NOMO-1 treated with dmso at 0.1 percent for 144 hours (cell line): ENCODE data around the gene PTPN6.

Source experiments
- DNase-seq: peaks from one replicate; lab custom pipeline; 2025; ENCODE audit not compliant: unreplicated experiment; lab: John Stamatoyannopoulos, UW

PTPN6 gene

DNA sequence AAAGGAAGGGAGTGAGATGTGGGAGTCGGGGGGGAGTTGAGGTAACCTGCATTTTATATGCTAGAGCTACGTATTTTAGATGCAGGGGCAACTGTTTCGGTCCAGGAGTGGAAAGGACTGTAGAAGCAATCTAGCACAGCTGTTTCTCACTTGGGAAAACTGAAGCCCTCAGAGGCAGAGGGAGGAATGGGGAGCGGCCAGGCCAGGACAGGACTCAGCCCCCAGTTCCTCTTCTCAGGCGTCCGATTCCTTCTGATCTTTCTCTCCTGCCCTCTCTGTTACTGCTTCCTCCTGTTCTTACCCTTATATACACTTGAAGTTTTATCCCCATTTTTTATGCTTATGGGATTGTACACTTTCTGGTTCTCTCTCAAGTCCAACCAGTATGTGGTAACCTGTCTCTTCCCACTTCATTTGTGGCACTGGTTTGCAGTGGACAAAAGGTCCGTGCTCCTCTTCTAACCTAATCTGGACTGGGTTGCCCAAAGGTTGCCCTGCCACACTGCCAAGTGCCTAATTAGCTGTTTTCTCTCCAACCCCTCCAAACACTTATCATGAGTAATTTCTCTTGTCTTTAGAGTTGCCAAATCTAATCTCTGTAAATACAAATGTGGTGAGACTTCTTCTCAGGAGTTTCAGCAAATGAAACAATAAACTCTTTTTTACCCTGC, 50.9 kb downstream of the PTPN6 start:
- DNase-seq: no peak

DNA sequence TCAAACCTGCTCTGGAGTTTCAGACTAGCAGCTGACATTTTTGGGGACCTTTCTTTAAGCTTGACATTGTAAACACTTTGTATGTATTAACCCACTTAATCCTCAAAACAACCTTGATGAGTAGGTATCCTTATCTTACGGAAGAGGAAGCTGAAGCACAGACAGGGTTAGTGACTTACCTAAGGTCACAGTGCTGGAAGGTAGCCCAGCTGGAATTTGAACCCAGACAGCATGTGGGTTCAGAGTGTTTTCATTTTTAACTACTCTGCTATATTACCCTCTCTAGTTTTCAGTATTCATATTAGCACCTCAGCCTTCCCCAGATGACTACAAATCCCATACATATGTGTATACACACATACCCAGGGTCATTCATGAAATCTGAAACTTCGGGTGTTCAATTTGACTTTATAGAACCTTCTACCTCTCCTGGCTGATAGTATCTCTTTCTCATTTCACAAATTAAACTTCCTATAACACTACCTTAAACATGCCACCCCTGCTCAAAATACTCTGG, 53.2 kb downstream of the PTPN6 start:
- DNase-seq: no peak

DNA sequence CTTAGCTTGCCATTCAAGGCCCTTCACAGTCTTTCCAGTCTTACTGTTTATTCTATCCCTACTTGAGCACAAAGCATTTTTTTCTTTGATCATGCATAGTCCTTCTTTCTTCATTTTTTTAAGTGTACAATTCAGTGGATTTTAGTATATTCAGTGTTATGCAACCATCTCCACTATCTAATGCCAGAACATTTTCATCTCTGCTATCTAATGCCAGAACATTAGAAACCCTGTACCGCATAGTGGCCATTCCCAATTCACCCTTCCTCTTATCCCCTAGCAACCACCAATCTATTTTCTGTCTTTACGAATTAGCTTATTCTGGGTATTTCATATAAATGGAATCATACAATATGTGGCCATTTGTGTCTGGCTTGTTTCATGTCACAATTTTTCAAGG, 53.7 kb downstream of the PTPN6 start:
- DNase-seq: no peak

DNA sequence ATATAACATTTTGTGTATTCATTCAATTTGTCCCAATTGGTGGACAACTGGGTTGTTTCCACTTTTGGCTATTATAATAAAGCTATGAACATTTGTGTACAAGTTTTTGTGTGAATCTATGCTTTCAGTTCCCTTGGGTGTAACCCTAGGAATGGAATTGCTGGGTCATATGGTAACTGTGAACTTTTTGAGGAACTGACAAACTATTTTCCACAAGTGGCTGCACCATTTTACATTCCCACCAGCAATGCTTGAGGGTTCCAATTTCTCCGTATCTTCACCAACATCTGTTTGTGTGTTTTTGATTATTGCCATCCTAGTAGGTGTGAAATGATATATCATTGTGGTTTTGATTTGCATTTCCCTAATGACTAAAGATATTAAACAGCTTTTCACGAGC, 54.2 kb downstream of the PTPN6 start:
- DNase-seq: no peak

DNA sequence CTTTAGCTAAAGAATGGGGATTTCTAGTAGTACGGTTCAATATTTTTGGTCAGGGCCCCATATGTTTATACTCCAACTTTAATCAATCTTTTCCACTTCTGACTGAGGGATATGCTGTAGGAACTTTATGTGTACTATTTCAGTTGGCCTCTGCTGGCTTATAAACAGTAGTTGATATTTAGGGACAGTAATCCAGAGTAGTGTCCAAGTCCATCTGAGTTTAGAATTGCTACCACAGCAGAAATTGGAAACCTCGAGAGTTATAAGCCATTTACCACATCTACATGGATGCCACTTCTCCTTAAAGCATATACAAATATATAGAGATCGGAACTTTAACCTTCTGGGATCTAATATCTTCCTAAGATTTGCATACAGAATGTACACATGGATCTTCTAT, 55.5 kb downstream of the PTPN6 start:
- DNase-seq: no peak

DNA sequence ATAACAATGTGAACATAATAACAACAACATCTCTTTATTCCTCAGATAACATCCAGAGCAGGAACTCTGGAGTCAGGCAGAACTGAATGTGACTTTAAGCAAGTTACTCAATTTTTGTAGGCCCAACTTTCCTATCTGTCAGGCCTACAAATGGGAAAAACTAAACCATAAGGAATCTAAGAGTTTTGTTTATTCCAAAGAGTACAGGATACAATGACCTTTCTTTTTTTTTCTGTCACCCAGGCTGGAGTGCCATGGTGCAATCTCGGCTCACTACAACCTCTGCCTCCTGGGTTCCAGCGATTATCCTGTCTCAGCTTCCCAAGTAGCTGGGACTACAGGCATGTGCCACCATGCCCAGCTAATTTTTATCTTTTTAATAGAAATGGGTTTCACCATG, 57.7 kb downstream of the PTPN6 start:
- DNase-seq: no peak

DNA sequence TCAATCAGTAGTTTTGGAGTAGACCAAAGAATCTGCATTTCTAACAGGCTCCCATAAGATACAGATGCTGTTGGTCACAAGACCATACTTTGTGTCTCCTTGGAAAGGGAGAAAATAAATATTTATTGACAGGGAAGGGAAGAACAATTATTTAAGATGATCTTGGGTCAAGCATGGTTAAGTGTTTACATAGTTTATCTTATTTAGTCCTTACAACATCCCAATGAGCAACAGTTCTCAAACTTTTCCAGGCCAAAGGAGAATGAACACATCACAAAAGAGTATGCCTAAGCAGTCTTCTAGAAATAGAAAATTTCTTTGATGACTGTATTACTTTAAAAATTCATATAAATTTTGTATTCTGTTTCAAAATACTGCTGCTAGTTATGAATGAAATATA, 58.4 kb downstream of the PTPN6 start:
- DNase-seq: no peak
